ENCODE measurements around the gene NCKAP5.

- TF ChIP-seq POLR2AphosphoS5 (IDR thresholded peaks at IDR 0.05; ENCODE audit: low read depth, low read length) (no peak), POLR2A (IDR thresholded peaks at IDR 0.05; ENCODE audit: low read depth, low read length) (no peak)
Measured at GRCh38 chr2:132716954-132717353, 851.3 kb downstream of the NCKAP5 start.

All from GM12892 (cell line).